IPS DF 19.7 (cell line): ENCODE results near the gene TOR1B.
"Not testable (repeated sequence)": the region's sequence is repeated elsewhere in the genome, so short reads cannot be mapped to it uniquely, and the experiment has no call there.

Experiments used
- DNase-seq: peaks from one replicate; pipeline ENCODE4 v3.0.0-alpha.2; 2013; ENCODE audit warnings: low read depth, low spot score

TOR1B gene

GRCh38 chr9:129776566-129776937, 26.4 kb upstream of the TOR1B start:
- no peak for DNase-seq

GRCh38 chr9:129776938-129777768, 25.8 kb upstream of the TOR1B start:
- DNase-seq: no peak

GRCh38 chr9:129777769-129778130, 25.2 kb upstream of the TOR1B start:
- no peak for DNase-seq

GRCh38 chr9:129778469-129778868, 24.5 kb upstream of the TOR1B start:
- DNase-seq: no peak

GRCh38 chr9:129779560-129780190, 23.3 kb upstream of the TOR1B start:
- DNase-seq: no peak

GRCh38 chr9:129781131-129781530, 21.9 kb upstream of the TOR1B start:
- DNase-seq: no peak

GRCh38 chr9:129781981-129782380, 21.0 kb upstream of the TOR1B start:
- no peak for DNase-seq

GRCh38 chr9:129783516-129784361, 19.2 kb upstream of the TOR1B start:
- DNase-seq: no peak

- not testable (repeated sequence) for DNase-seq
Measured at GRCh38 chr9:129784970-129785369, 18.0 kb upstream of the TOR1B start.

GRCh38 chr9:129785866-129786265, 17.1 kb upstream of the TOR1B start:
- DNase-seq: no peak

- no peak for DNase-seq
Measured at GRCh38 chr9:129786481-129786880, 16.5 kb upstream of the TOR1B start.

GRCh38 chr9:129794549-129794948, 8.4 kb upstream of the TOR1B start:
- DNase-seq: no peak

- not testable (repeated sequence) for DNase-seq
Measured at GRCh38 chr9:129796029-129796428, 7.0 kb upstream of the TOR1B start.

- DNase-seq: no peak
Measured at GRCh38 chr9:129798973-129799372, 4.0 kb upstream of the TOR1B start.

- DNase-seq: no peak
Measured at GRCh38 chr9:129801504-129801903, 1.5 kb upstream of the TOR1B start.

- DNase-seq: no peak
Measured at GRCh38 chr9:129803676-129804060, 684 bp downstream of the TOR1B start.

GRCh38 chr9:129806061-129806460, 3.1 kb downstream of the TOR1B start:
- DNase-seq: no peak

GRCh38 chr9:129809346-129809745, 6.4 kb downstream of the TOR1B start:
- no peak for DNase-seq

- DNase-seq: no peak
Measured at GRCh38 chr9:129810116-129810515, 7.1 kb downstream of the TOR1B start.

- DNase-seq: no peak
Measured at GRCh38 chr9:129810788-129811187, 7.8 kb downstream of the TOR1B start.

- no peak for DNase-seq
Measured at GRCh38 chr9:129811967-129812363, 9.0 kb downstream of the TOR1B start.

- DNase-seq: no peak
Measured at GRCh38 chr9:129812385-129812784, 9.4 kb downstream of the TOR1B start.
